ENCODE measurements around the gene ZBTB40.

- TF ChIP-seq, protein P1, sequence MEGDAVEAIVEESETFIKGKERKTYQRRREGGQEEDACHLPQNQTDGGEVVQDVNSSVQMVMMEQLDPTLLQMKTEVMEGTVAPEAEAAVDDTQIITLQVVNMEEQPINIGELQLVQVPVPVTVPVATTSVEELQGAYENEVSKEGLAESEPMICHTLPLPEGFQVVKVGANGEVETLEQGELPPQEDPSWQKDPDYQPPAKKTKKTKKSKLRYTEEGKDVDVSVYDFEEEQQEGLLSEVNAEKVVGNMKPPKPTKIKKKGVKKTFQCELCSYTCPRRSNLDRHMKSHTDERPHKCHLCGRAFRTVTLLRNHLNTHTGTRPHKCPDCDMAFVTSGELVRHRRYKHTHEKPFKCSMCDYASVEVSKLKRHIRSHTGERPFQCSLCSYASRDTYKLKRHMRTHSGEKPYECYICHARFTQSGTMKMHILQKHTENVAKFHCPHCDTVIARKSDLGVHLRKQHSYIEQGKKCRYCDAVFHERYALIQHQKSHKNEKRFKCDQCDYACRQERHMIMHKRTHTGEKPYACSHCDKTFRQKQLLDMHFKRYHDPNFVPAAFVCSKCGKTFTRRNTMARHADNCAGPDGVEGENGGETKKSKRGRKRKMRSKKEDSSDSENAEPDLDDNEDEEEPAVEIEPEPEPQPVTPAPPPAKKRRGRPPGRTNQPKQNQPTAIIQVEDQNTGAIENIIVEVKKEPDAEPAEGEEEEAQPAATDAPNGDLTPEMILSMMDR (conservative IDR thresholded peaks at IDR 0.05; ENCODE audit: low read depth, low read length): no peak
- TF ChIP-seq EZH2 (IDR thresholded peaks at IDR 0.05; ENCODE audit: borderline replicate concordance, low read depth, low read length, poor library complexity, severe bottlenecking): no peak
Observed at GRCh38 chr1:22567994-22568393, 116.3 kb downstream of the ZBTB40 start.
